GM15510 (cell line): ENCODE data around the gene SNX30.

Experiments
- POLR2A ChIP-seq: IDR thresholded peaks from 3 replicates; pipeline ENCODE4 v1.6.1; 2011; ENCODE audit warnings: borderline replicate concordance; ENCODE audit not compliant: insufficient read length; ENCODE audit errors: extremely low read depth

Gene SNX30

GRCh38 chr9:112823257-112823656, 72.7 kb downstream of the SNX30 start:
- no peak for TF ChIP-seq POLR2A

DNA sequence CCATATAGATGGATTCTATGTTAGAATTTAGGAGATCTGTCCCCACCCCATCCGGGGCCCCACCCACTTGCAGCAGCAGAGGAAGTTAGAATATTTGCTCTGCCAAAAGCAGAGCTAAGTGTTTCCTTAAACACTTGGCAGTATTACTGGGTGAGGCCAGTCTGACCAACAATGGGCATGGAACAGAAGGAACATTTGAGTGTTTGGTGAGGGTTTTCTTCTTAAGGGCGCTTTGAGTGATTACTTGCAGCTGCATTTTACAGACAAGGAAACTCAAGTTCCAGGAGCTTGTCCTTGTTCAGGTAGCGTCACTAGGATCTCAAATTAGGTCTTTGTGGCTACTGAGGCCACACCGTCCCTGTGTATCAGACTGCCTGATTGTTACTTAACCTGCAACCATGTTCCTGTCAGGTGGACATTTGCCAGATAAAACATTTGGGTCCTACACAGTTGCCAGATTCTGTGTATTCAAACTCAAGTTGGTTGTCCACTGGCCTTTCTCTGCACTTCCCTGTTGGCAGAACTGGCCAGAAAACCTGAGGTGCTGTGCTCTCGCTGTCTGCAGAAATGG, 80.8 kb downstream of the SNX30 start:
- TF ChIP-seq POLR2A: no peak

DNA sequence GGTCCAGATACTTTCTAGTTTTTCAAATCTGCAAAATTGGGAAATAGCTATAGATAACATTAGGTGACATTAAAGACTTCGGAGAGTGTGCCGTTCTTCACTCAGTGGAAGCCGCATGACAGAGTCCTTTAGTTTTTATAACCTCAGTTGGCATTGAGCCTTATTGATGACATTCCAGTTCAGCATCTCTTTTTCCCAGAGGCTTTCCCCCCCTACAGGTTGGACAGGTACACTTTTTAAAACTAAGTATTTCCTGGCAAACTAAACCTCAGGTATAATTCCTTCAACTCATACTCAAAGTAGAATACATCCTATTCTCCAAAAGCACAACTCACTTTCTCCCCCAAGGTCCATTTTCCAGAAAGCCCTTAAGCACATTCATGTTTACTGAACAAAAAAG, 81.4 kb downstream of the SNX30 start:
- TF ChIP-seq POLR2A: no peak

DNA sequence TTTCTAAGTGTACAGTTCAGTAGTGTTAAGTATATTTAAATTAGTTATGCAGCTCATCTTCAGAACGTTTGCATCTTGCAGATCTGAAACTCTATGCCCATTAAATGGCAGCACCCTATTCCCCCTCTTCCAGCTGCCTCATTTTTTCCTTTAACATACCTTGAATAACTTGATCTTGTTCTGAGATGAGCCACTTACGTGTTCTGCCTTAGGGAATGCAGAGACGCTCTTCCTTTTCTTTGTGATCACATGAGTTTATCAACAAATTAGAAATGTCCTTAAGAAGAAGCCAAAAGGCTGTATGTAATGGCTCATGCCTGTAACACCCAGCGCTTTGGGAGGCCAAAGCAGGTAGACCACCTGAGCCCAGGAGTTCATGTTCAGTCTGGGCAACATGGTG, 82.5 kb downstream of the SNX30 start:
- no peak for TF ChIP-seq POLR2A

DNA sequence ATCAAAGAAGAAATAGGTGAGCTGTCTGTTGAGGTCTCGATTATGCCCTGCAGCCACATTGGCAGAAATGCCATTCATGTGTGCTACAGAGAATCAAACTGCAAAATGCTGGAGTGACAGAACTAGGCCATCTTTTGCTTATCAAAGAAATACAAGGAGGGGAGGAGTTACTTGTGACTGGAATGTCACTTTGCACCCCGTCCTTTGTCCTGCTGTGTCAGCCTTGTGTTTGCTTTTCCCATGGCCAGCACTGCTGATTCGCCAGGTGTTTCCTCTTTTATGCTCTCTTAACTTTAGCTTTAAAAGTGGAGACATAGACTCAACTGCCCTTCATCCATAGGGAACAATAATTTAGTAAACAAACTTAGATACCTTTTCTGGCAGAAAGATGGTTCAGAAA, 85.8 kb downstream of the SNX30 start:
- TF ChIP-seq POLR2A: no peak

- no peak for TF ChIP-seq POLR2A
These were observed 87.8 kb downstream of the SNX30 start for GRCh38 chr9:112838342-112838741.

- TF ChIP-seq POLR2A: no peak
These were observed 88.8 kb downstream of the SNX30 start for GRCh38 chr9:112839331-112839730.

DNA sequence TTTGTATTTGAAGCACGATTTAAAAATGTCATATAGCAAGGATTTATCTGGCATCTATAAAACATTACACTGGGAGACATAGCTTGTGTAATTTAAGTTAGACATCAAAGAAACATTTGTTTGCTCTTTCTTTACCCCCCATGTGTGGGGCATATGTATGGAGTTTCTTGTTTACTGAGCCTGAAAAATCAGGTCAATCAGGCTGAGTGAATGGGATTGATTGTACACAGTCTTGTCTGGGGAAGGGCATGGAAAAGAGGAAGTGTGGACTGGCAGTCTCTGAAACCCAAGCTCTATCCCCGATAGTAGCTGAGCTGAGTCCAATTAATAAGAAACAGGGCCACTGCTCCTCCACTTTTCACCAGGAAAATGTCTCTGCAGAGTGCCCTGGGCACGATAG, 90.7 kb downstream of the SNX30 start:
- TF ChIP-seq POLR2A: no peak

DNA sequence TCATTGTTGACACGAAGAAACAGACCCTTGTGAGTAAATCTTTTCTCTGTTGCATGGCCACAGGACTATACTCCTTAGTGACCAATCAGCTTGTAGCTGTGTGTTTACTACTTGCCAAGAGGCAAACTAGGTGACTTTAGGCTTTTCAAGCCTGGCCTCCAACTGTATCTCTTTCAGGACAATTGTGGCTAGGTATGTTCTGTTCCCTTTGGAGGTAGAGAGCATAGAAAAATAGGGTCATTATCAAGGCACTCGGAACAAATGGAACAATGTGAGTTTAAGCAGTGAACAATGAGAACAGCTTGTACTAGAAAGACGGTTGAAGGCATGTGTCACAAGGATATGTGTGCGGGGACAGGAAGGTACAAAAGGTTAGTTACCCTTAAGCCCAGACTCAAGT, 92.0 kb downstream of the SNX30 start:
- TF ChIP-seq POLR2A: no peak

GRCh38 chr9:112844771-112845542, 94.4 kb downstream of the SNX30 start:
- TF ChIP-seq POLR2A: no peak

GRCh38 chr9:112846528-112847488, 96.2 kb downstream of the SNX30 start:
- TF ChIP-seq POLR2A: no peak

DNA sequence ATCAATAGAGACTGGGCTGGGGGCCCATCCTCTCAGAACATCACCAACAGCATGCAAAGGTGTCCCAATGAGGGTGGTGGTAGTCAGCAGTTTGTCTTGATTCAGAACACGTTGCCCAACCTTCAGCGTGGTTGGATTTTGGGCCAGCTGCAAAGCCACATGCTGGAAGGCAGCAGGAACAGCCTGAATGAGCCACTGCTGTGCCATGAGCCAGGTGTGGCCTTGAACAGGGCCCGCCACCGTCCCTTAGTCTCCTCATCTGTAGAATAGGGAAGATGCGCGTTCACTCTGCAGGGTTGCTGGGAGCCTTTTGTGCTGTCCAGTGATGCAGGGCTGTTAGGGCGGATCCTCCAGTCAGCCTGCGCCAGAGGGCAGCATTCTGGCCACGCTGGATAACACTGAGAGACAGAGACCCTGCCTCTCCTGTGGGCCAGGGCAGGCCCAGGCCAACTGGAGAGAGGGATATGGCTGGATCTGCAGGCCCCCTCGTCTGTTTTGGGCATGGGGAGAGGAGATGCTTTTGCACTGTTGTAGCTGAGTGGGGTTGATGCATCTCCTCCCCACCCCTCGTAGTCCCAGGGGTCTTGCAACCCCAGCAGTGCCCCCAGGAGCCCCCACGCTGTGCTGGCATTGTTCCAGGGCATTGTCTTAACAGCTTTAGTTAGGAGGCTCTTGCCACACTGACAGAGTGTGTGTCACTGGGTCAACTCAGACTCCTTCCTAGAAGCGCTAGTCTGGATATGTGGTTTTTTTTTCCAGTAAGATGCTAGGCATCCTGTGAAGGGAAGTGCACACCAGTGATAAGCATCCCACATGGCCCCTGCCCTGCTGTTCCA, 98.0 kb downstream of the SNX30 start:
- no peak for TF ChIP-seq POLR2A

- no peak for TF ChIP-seq POLR2A
These were observed 98.9 kb downstream of the SNX30 start for GRCh38 chr9:112849363-112849922.

GRCh38 chr9:112850840-112851239, 100.3 kb downstream of the SNX30 start:
- TF ChIP-seq POLR2A: no peak

DNA sequence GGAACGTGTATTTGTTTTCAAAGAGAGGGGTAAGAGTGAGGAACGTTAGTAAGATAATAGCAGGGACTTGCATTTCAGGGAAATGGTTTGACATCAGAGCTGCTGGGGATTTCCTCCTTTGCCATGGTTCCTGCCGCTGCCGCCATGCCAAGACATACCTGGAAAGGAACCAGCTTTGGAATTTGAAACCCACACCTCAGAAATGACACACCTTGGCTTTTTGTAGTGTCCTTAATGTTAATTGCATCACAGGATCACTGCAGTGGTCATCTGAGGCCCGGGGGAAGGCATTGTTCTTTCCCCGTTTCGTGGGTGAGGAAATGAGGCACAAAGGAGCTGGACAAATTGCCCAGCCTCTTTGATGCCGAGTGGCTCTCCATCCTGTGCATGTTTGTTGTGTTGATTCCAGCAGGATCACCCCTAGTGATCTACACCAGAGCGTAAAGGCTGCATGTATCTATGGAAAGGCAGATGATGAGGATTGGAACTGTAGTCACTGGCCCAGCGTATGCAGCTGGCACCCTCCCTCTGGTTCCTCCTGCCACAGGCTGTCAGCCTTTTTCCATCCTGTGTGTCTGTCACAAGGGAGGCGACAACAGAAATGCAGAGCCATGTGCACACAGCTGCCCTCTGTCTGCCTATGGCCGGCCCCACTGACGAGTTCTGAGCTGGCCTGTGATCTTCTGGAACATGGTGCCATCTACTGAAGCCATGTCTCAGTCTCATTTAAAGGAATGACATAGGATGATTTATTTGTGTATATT, 102.4 kb downstream of the SNX30 start:
- TF ChIP-seq POLR2A: no peak
